Activated naive CD4-positive, alpha-beta T cell treated with anti-CD3 and anti-CD28 coated beads, Interleukin-2, amount 50 U/mL, for 72 hours (primary cell): ENCODE data around the gene PKDREJ. TPM values are rescaled to one million over a fixed set of nuclear protein-coding genes. Genes with fewer than 3 reads are reported as not detected.

Source experiments
- total RNA-seq, 2 donors: library from RNA; stranded (reverse); gene quantifications; one replicate each; pipeline ENCODE4 v1.2.3, GENCODE V29; 2022

Gene PKDREJ
- total RNA-seq, 2 donors from 2014 or later: 0.04 TPM; not detected in 1

Other genes with a start within 250 kb of the PKDREJ start
- 10 to 100 TPM; 10.8 to 13.1 TPM for gene PPARA, start 112.8 kb downstream of the PKDREJ start, total RNA-seq
- 1 to 10 TPM; 7.5 to 8.8 TPM for gene CDPF1, start 13.1 kb downstream of the PKDREJ start, total RNA-seq
- 10 to 100 TPM; 11.3 to 16.3 TPM for gene TTC38, start 4.7 kb upstream of the PKDREJ start, total RNA-seq
- 10 to 100 TPM; 53.1 to 56.1 TPM for gene GTSE1, start 33.5 kb upstream of the PKDREJ start, total RNA-seq
- gene TRMU, start 72.4 kb upstream of the PKDREJ start, total RNA-seq: 10 to 100 TPM; 89.3 to 94.1 TPM